NCI-H2196 treated with DMSO at 0.1 percent for 48 hours (cell line): ENCODE results near the gene NOTCH4.
A peak's percentile ranks its signal among the peaks of the same experiment; 100 is the strongest.
"Not testable (repeated sequence)": the region's sequence is repeated elsewhere in the genome, so short reads cannot be mapped to it uniquely, and the experiment has no call there.

Source experiments
- DNase-seq: peaks from one replicate; lab custom pipeline; 2025; ENCODE audit not compliant: unreplicated experiment; lab: John Stamatoyannopoulos, UW

NOTCH4 gene

GRCh38 chr6:32194825-32195651 is 28.8 kb downstream of the NOTCH4 start:
- DNase-seq: peak; percentile 10

GRCh38 chr6:32194388-32194787 is 29.5 kb downstream of the NOTCH4 start:
- DNase-seq: no peak

- DNase-seq: not testable (repeated sequence)
Observed at GRCh38 chr6:32193096-32193495, 30.8 kb downstream of the NOTCH4 start.

- DNase-seq: no peak
Observed at GRCh38 chr6:32192608-32193039, 31.2 kb downstream of the NOTCH4 start, which contains the start of gene GPSM3. Gene GPSM3, minus strand, starts transcription at chr6:32192643. Its CDS starts 130 bp downstream, at chr6:32192513.

GRCh38 chr6:32191696-32192607 is 31.9 kb downstream of the NOTCH4 start:
- DNase-seq: no peak

GRCh38 chr6:32190911-32191677 is 32.8 kb downstream of the NOTCH4 start:
- DNase-seq: no peak

GRCh38 chr6:32190054-32190851 is 33.6 kb downstream of the NOTCH4 start, which contains the start of gene PBX2:
Gene PBX2, minus strand, starts transcription at chr6:32190202. Its CDS starts 287 bp downstream, at chr6:32189915.
- DNase-seq: peak; percentile 70

- no peak for DNase-seq
Observed at GRCh38 chr6:32189742-32190053, 34.2 kb downstream of the NOTCH4 start.

- no peak for DNase-seq
Observed at GRCh38 chr6:32189069-32189741, 34.7 kb downstream of the NOTCH4 start.

GRCh38 chr6:32188381-32189068 is 35.3 kb downstream of the NOTCH4 start:
- DNase-seq: no peak

- not testable (repeated sequence) for DNase-seq
Observed at GRCh38 chr6:32187725-32188380, 36.0 kb downstream of the NOTCH4 start.

GRCh38 chr6:32187009-32187709 is 36.7 kb downstream of the NOTCH4 start:
- no peak for DNase-seq

GRCh38 chr6:32186151-32186840 is 37.6 kb downstream of the NOTCH4 start:
- DNase-seq: not testable (repeated sequence)

- DNase-seq: not testable (repeated sequence)
Observed at GRCh38 chr6:32185681-32186131, 38.2 kb downstream of the NOTCH4 start.

GRCh38 chr6:32184084-32184640 is 39.7 kb downstream of the NOTCH4 start, which contains the start of gene AGER:
Gene AGER, minus strand, starts transcription at chr6:32184253. Its CDS starts 31 bp downstream, at chr6:32184222.
- no peak for DNase-seq

- no peak for DNase-seq
Observed at GRCh38 chr6:32183483-32184083, 40.3 kb downstream of the NOTCH4 start.
